H1 (cell line): ENCODE data around the gene FXN. TPM values are rescaled to one million over a fixed set of nuclear protein-coding genes. Genes with fewer than 3 reads are reported as not detected.

ENCODE experiments used
- CTCF ChIA-PET: fragments of 300-600 bp; sonication (Branson Sonifier 250); formaldehyde crosslinking; loops from one replicate; lab custom pipeline; 2021; ENCODE audit not compliant: partially characterized antibody; lab: Charles Lee
- POLR2A ChIA-PET: fragments of 300-600 bp; sonication (Branson Sonifier 250); formaldehyde crosslinking; loops from one replicate; lab custom pipeline; 2021; ENCODE audit warnings: inconsistent platforms; ENCODE audit not compliant: partially characterized antibody; lab: Charles Lee
- DNase-seq, 2 experiments: peaks; one replicate each; pipeline versions ENCODE4 v3.0.0 to v3.0.0-alpha.2; 2010 to 2022; ENCODE audit warnings: low spot score in 2 of 2, low read depth in 1 of 2, mixed read lengths in 1 of 2
- FAIRE-seq: peaks from 2 replicates; lab custom pipeline; 2011; peaks lifted over from hg19 to GRCh38; lab: Jason Lieb, UNC
- H2AFZ ChIP-seq: 2 replicates; pipeline ENCODE4 v1.8.1; 2012; ENCODE audit warnings: low read length, inconsistent platforms
- H2AK5ac ChIP-seq: 2 replicates; pipeline ENCODE4 v1.6.1; 2013; ENCODE audit warnings: low read depth, low read length
- H2BK120ac ChIP-seq: replicated peaks from 2 replicates; pipeline ENCODE3; 2013; ENCODE audit warnings: low read depth, low read length, inconsistent platforms
- H2BK12ac ChIP-seq: 2 replicates; pipeline ENCODE4 v1.6.1; 2013; ENCODE audit warnings: low read depth, low read length
- H2BK15ac ChIP-seq: 2 replicates; pipeline ENCODE4 v1.6.1; 2013; ENCODE audit warnings: low read length
- H2BK20ac ChIP-seq: 2 replicates; pipeline ENCODE4 v1.6.1; 2013; ENCODE audit warnings: low read length
- H2BK5ac ChIP-seq: 2 replicates; pipeline ENCODE4 v1.6.1; 2013; ENCODE audit warnings: low read depth, low read length
- H3K14ac ChIP-seq: 2 replicates; pipeline ENCODE4 v1.6.1; 2013; ENCODE audit warnings: inconsistent platforms; ENCODE audit not compliant: insufficient read length
- H3K18ac ChIP-seq: 2 replicates; pipeline ENCODE4 v1.6.1; 2013; ENCODE audit warnings: low read length; ENCODE audit errors: extremely low read depth
- H3K23ac ChIP-seq: 2 replicates; pipeline ENCODE4 v1.6.1; 2013; ENCODE audit warnings: inconsistent platforms; ENCODE audit not compliant: insufficient read length
- H3K23me2 ChIP-seq: 2 replicates; pipeline ENCODE4 v1.6.1; 2013; ENCODE audit warnings: low read depth, low read length
- H3K27ac ChIP-seq: 2 replicates; pipeline ENCODE4 v1.6.1; 2011; ENCODE audit warnings: low read depth, low read length, inconsistent platforms
- H3K27me3 ChIP-seq, 4 experiments: replicated peaks in 1 of 4; 1 replicate in 1 of 4; 2 replicates in 3 of 4; pipeline versions ENCODE4 v1.6.1 to v1.8.1; 2011 to 2013; ENCODE audit warnings: low read length in 3 of 4, mild to moderate bottlenecking in 3 of 4, inconsistent platforms in 2 of 4, mixed read lengths in 2 of 4, moderate library complexity in 1 of 4; ENCODE audit not compliant: control insufficient read depth in 3 of 4, insufficient read depth in 3 of 4; ENCODE audit errors: extremely low read depth in 1 of 4
- H3K36me3 ChIP-seq, 4 experiments: 2 replicates each; pipeline versions ENCODE4 v1.6.1 to v1.8.1; 2011 to 2013; ENCODE audit warnings: mild to moderate bottlenecking in 4 of 4, low read length in 3 of 4, moderate library complexity in 2 of 4, control low read depth in 1 of 4, inconsistent platforms in 1 of 4; ENCODE audit not compliant: insufficient read depth in 4 of 4, control insufficient read depth in 2 of 4
- H3K4ac ChIP-seq: replicated peaks from 2 replicates; pipeline ENCODE3; 2013; ENCODE audit warnings: low read length, low read depth, mixed read lengths, inconsistent platforms; ENCODE audit not compliant: insufficient read length
- H3K4me1 ChIP-seq, 4 experiments: replicated peaks in 1 of 4; 1 replicate in 1 of 4; 2 replicates in 3 of 4; pipeline versions ENCODE4 v1.6.1 to v1.8.1; 2011 to 2013; ENCODE audit warnings: low read length in 3 of 4, inconsistent platforms in 2 of 4, mixed read lengths in 1 of 4; ENCODE audit not compliant: insufficient read depth in 4 of 4, control insufficient read depth in 3 of 4
- H3K4me2 ChIP-seq, 2 experiments: 2 replicates each; pipeline versions ENCODE4 v1.6.1 to v1.8.1; 2011 to 2013; ENCODE audit warnings: low read depth in 2 of 2, low read length in 2 of 2, control low read depth in 1 of 2, inconsistent platforms in 1 of 2, mild to moderate bottlenecking in 1 of 2; ENCODE audit not compliant: insufficient read depth in 1 of 2
- H3K4me3 ChIP-seq, 4 experiments: fragments of 200-600, 300-600 bp in 1 of 4; sonication (generic), shearing (Covaris generic), sonication (Bioruptor Twin) in 1 of 4; 2 replicates each; pipeline versions ENCODE4 v1.5.1 to v1.8.1; 2011 to 2016; ENCODE audit warnings: low read length in 4 of 4, low read depth in 3 of 4, control low read depth in 2 of 4, inconsistent platforms in 2 of 4, mild to moderate bottlenecking in 2 of 4, mixed read lengths in 1 of 4, moderate library complexity in 1 of 4; ENCODE audit not compliant: insufficient read depth in 2 of 4; ENCODE audit errors: extremely low read depth in 1 of 4
- H3K56ac ChIP-seq: replicated peaks from 2 replicates; pipeline ENCODE3; 2013; ENCODE audit warnings: low read depth, mild to moderate bottlenecking, mixed read lengths, low read length, inconsistent platforms; ENCODE audit not compliant: insufficient read length
- H3K79me1 ChIP-seq: 2 replicates; pipeline ENCODE4 v1.6.1; 2013; ENCODE audit warnings: low read depth, low read length, control low read depth
- H3K79me2 ChIP-seq, 2 experiments: 2 replicates each; pipeline versions ENCODE4 v1.6.1 to v1.8.1; 2012 to 2013; ENCODE audit warnings: low read length in 2 of 2, mild to moderate bottlenecking in 2 of 2, inconsistent platforms in 1 of 2; ENCODE audit not compliant: insufficient read depth in 2 of 2, control insufficient read depth in 1 of 2
- H3K9ac ChIP-seq, 4 experiments: replicated peaks in 1 of 4; 1 replicate in 1 of 4; 2 replicates in 3 of 4; pipeline versions ENCODE4 v1.6.1 to v1.8.1; 2011 to 2013; ENCODE audit warnings: low read depth in 3 of 4, low read length in 3 of 4, control low read depth in 2 of 4, mild to moderate bottlenecking in 2 of 4, moderate library complexity in 2 of 4, inconsistent platforms in 1 of 4; ENCODE audit errors: extremely low read depth in 1 of 4
- H3K9me3 ChIP-seq, 2 experiments: 2 replicates each; pipeline versions ENCODE4 v1.6.1 to v1.8.1; 2012 to 2013; ENCODE audit warnings: mild to moderate bottlenecking in 2 of 2, moderate library complexity in 2 of 2, control low read depth in 1 of 2, inconsistent platforms in 1 of 2, low read depth in 1 of 2, low read length in 1 of 2, mixed read lengths in 1 of 2; ENCODE audit not compliant: insufficient read depth in 2 of 2
- H4K20me1 ChIP-seq, 2 experiments: replicated peaks in 1 of 2; 2 replicates each; pipeline versions ENCODE3 to v1.8.1; 2011 to 2013; ENCODE audit warnings: inconsistent platforms in 2 of 2, low read length in 2 of 2, mild to moderate bottlenecking in 1 of 2; ENCODE audit not compliant: insufficient read depth in 2 of 2, control insufficient read depth in 1 of 2
- H4K5ac ChIP-seq: 2 replicates; pipeline ENCODE4 v1.6.1; 2013; ENCODE audit warnings: low read length, low read depth, mixed read lengths, inconsistent platforms; ENCODE audit not compliant: insufficient read length
- H4K8ac ChIP-seq: 2 replicates; pipeline ENCODE4 v1.8.0; 2013; ENCODE audit warnings: mild to moderate bottlenecking, moderate library complexity, low read length, inconsistent platforms; ENCODE audit not compliant: insufficient read depth; ENCODE audit errors: extremely low read depth
- H4K91ac ChIP-seq: replicated peaks from 2 replicates; pipeline ENCODE3; 2013; ENCODE audit warnings: low read length, mixed read lengths, inconsistent platforms; ENCODE audit not compliant: insufficient read length
- ATF3 ChIP-seq: IDR thresholded peaks from 2 replicates; pipeline ENCODE4 v1.6.1; 2011; ENCODE audit warnings: low read depth, mild to moderate bottlenecking, low read length; ENCODE audit not compliant: insufficient read depth
- E2F6 ChIP-seq: IDR thresholded peaks from 2 replicates; pipeline ENCODE4 v1.6.1; 2012; ENCODE audit warnings: inconsistent platforms
- EP300 ChIP-seq, 2 experiments: IDR thresholded peaks; 1 replicate in 1 of 2; 2 replicates in 1 of 2; pipeline ENCODE4 v1.6.1; 2011 to 2012; ENCODE audit warnings: low read depth in 2 of 2, low read length in 2 of 2, mild to moderate bottlenecking in 2 of 2, borderline replicate concordance in 1 of 2, inconsistent platforms in 1 of 2, moderate library complexity in 1 of 2
- FOSL1 ChIP-seq: IDR thresholded peaks from 2 replicates; pipeline ENCODE4 v1.6.1; 2011; ENCODE audit warnings: mild to moderate bottlenecking, low read depth, low read length, moderate library complexity; ENCODE audit not compliant: insufficient read depth
- WGBS, 2 experiments: shearing (Covaris generic) in 1 of 2; methylation state at CpG; one replicate each; pipeline versions ENCODE4 v1.1.6 to v1.1.7; 2013 to 2015; ENCODE audit warnings: low lambda C conversion rate in 2 of 2, mixed read lengths in 2 of 2, inconsistent platforms in 1 of 2, low coverage in 1 of 2, missing lambda C conversion rate in 1 of 2; ENCODE audit not compliant: insufficient replicate concordance in 2 of 2, insufficient coverage in 1 of 2, insufficient read length in 1 of 2; ENCODE audit errors: extremely low coverage in 1 of 2, missing lambda C conversion rate in 1 of 2; 5-methylcytosine and 5-hydroxymethylcytosine counted together
- polyA plus RNA-seq, 7 experiments: library from polyadenylated mRNA; depleted of rRNA in 3 of 7; stranded (reverse) in 5 of 7; unstranded in 2 of 7; fragments of >200 nt in 5 of 7; fragments of 200-250 nt in 2 of 7; gene quantifications; 1 replicate in 5 of 7; 2 replicates in 1 of 7; 4 replicates in 1 of 7; pipeline versions ENCODE4 v1.2.1 to v1.2.3, GENCODE V29; 2011 to 2013; ENCODE audit warnings: missing spikeins in 2 of 7, mixed read lengths in 2 of 7
- total RNA-seq: library from RNA; stranded (reverse); fragmentation: NEBNext Ultra II Directional; extraction: Animal tissue kit (Norgen Biotek cat#: 25700); gene quantifications from 2 replicates; pipeline ENCODE4 v1.2.1, GENCODE V29; 2021

FXN gene
- total and polyA plus RNA-seq, 2 of the 8 experiments (the other 6 are each of a cell fraction or from before 2014, with no cell fraction given): 34.2 to 37.5 TPM

GRCh38 chr9:69004836-69005235 is 30.7 kb upstream of the FXN start:
- no peak overlapping the region for H3K4me3 ChIP-seq
- H4K8ac ChIP-seq: no peak overlapping the region
- no peak overlapping the region for H2AFZ ChIP-seq
- no peak overlapping the region for H2BK20ac ChIP-seq
- TF ChIP-seq ATF3 (no peak), EP300 (IDR thresholded peaks at IDR 0.05; ENCODE audit: borderline replicate concordance in 1 of 2, low read depth in 2 of 2, low read length in 2 of 2) (no peak), E2F6 (no peak), FOSL1 (no peak)
- TF ChIP-seq, all 59 proteins: peak for 0
- DNase-seq: no peak
- no peak overlapping the region for H3K14ac ChIP-seq
- H3K4me1 ChIP-seq: no peaks in the 10 kb centered on the region
- no peaks in the 10 kb centered on the region for H3K23me2 ChIP-seq
- ChIA-PET POLR2A (no interaction called here), CTCF (interaction anchor here (0.8 to 1.3 kb wide), 7 partner anchors 11 to 421 kb away, joined by 3 to 8 read pairs (median 4); no protein-coding TSS in a partner anchor)
- H3K9me3 ChIP-seq: no peaks in the 10 kb centered on the region
- H4K5ac ChIP-seq: no peak overlapping the region
- H3K79me1 ChIP-seq: no peaks in the 10 kb centered on the region
- H3K18ac ChIP-seq: no peak overlapping the region
- H3K9ac ChIP-seq: no peak overlapping the region
- no peak overlapping the region for H2BK120ac ChIP-seq
- no peaks in the 10 kb centered on the region for H3K79me2 ChIP-seq
- no peaks in the 10 kb centered on the region for H3K27me3 ChIP-seq
- no peak overlapping the region for H2BK5ac ChIP-seq
- 95% methylated on average over 2 of the region's 2 CpGs; no CpG with 5 or more reads in 1 of the 2 experiments for WGBS, 2 experiments
- H2AK5ac ChIP-seq: no peak overlapping the region
- no peak overlapping the region for H2BK12ac ChIP-seq
- no peak overlapping the region for H3K56ac ChIP-seq
- no peak overlapping the region for H3K4me2 ChIP-seq
- H3K4ac ChIP-seq: no peak overlapping the region
- no peak overlapping the region for H3K23ac ChIP-seq
- H4K91ac ChIP-seq: no peak overlapping the region
- no peak overlapping the region for H2BK15ac ChIP-seq
- FAIRE-seq: no peak
- no peaks in the 10 kb centered on the region for H3K36me3 ChIP-seq
- H3K27ac ChIP-seq: no peak overlapping the region
- H4K20me1 ChIP-seq: no peaks in the 10 kb centered on the region
